UCSD-AML1 (cell line): ENCODE data around the gene UBXN11.
"Not testable (repeated sequence)": the region's sequence is repeated elsewhere in the genome, so short reads cannot be mapped to it uniquely, and the experiment has no call there.

Experiments used
- DNase-seq: peaks from one replicate; lab custom pipeline; 2025; ENCODE audit not compliant: unreplicated experiment; lab: John Stamatoyannopoulos, UW

The UBXN11 gene

GRCh38 chr1:26307363-26307781 lies 936 bp upstream of the UBXN11 start:
- DNase-seq, result no peak

- DNase-seq, result peak; percentile 46
Measured at GRCh38 chr1:26305667-26306289, 658 bp downstream of the UBXN11 start.

GRCh38 chr1:26302733-26303405 lies 3.6 kb downstream of the UBXN11 start:
- no peak for DNase-seq

GRCh38 chr1:26300578-26301275 lies 5.7 kb downstream of the UBXN11 start:
- DNase-seq, result no peak

- no peak for DNase-seq
Measured at GRCh38 chr1:26297791-26298124, 8.7 kb downstream of the UBXN11 start.

GRCh38 chr1:26297057-26297790 lies 9.2 kb downstream of the UBXN11 start:
- no peak for DNase-seq

- no peak for DNase-seq
Measured at GRCh38 chr1:26296340-26297056, 9.9 kb downstream of the UBXN11 start.

- no peak for DNase-seq
Measured at GRCh38 chr1:26295194-26296138, 11.0 kb downstream of the UBXN11 start.

GRCh38 chr1:26293911-26294463 lies 12.4 kb downstream of the UBXN11 start:
- no peak for DNase-seq

- not testable (repeated sequence) for DNase-seq
Measured at GRCh38 chr1:26292735-26293134, 13.7 kb downstream of the UBXN11 start.

- DNase-seq, result no peak
Measured at GRCh38 chr1:26291939-26292338, 14.5 kb downstream of the UBXN11 start.

GRCh38 chr1:26291433-26291832 lies 15.0 kb downstream of the UBXN11 start:
- no peak for DNase-seq

GRCh38 chr1:26290882-26291261 lies 15.6 kb downstream of the UBXN11 start:
- DNase-seq, result no peak

GRCh38 chr1:26290122-26290881 lies 16.1 kb downstream of the UBXN11 start:
- DNase-seq, result no peak

- peak; percentile 84 for DNase-seq
Measured at GRCh38 chr1:26289158-26290059, 17.0 kb downstream of the UBXN11 start.

GRCh38 chr1:26288311-26288941 lies 18.0 kb downstream of the UBXN11 start:
- peak; percentile 69 for DNase-seq

- no peak for DNase-seq
Measured at GRCh38 chr1:26287811-26288210, 18.6 kb downstream of the UBXN11 start.
